Caco-2 (cell line): ENCODE data around the gene HS3ST4. TPM values are rescaled to one million over a fixed set of nuclear protein-coding genes. Genes with fewer than 3 reads are reported as not detected.

Source experiments
- BruUV-seq: library from RNA; stranded (reverse); fragments of 400-500 nt; replicated peaks from 2 replicates; lab custom pipeline; 2021; lab: Mats Ljungman, UMichigan
- CTCF ChIA-PET: fragments of 300-600 bp; sonication (Branson Sonifier 250); formaldehyde crosslinking; loops from one replicate; lab custom pipeline; 2022; ENCODE audit warnings: antibody characterized with exemption; lab: Charles Lee
- POLR2A ChIA-PET: fragments of 300-600 bp; sonication (Branson Sonifier 250); formaldehyde crosslinking; loops from one replicate; lab custom pipeline; 2022; ENCODE audit warnings: antibody characterized with exemption; lab: Charles Lee
- DNase-seq, 2 experiments: peaks; one replicate each; pipeline versions ENCODE4 v3.0.0 to v3.0.0-alpha.2; 2020 to 2022
- H3K27me3 ChIP-seq: replicated peaks from 2 replicates; pipeline ENCODE4 v1.6.0; 2011; ENCODE audit warnings: low read length; ENCODE audit not compliant: control insufficient read depth, insufficient read depth
- H3K36me3 ChIP-seq: 2 replicates; pipeline ENCODE4 v1.5.1; 2011; ENCODE audit warnings: low read length; ENCODE audit not compliant: control insufficient read depth, insufficient read depth
- H3K4me1 ChIP-seq: fragments of 250-450 bp; sonication (Bioruptor Pico); 2 replicates; pipeline ENCODE4 v1.5.1; 2020; ENCODE audit warnings: mild to moderate bottlenecking
- H3K4me3 ChIP-seq: 2 replicates; pipeline ENCODE4 v1.5.1; 2011; ENCODE audit warnings: low read depth, mild to moderate bottlenecking, control low read depth, low read length
- H3K9me3 ChIP-seq: fragments of 250-450 bp; sonication (Bioruptor Pico); 2 replicates; pipeline ENCODE4 v1.5.1; 2020; ENCODE audit warnings: mild to moderate bottlenecking, moderate library complexity
- H3K27ac Mint-ChIP-seq: one replicate; pipeline ENCODE4 v1.8.0; 2022; ENCODE audit warnings: mixed read lengths; ENCODE audit not compliant: unreplicated experiment
- H3K27me3 Mint-ChIP-seq: one replicate; pipeline ENCODE4 v1.8.0; 2022; ENCODE audit warnings: mixed read lengths; ENCODE audit not compliant: insufficient read depth, unreplicated experiment
- H3K36me3 Mint-ChIP-seq: one replicate; pipeline ENCODE4 v1.8.0; 2022; ENCODE audit warnings: mild to moderate bottlenecking, mixed read lengths; ENCODE audit not compliant: insufficient read depth, unreplicated experiment
- H3K4me1 Mint-ChIP-seq: one replicate; pipeline ENCODE4 v1.8.0; 2022; ENCODE audit warnings: low read depth, mixed read lengths; ENCODE audit not compliant: unreplicated experiment
- H3K4me3 Mint-ChIP-seq: one replicate; pipeline ENCODE4 v1.8.0; 2022; ENCODE audit warnings: mild to moderate bottlenecking, moderate library complexity, mixed read lengths; ENCODE audit not compliant: unreplicated experiment
- H3K9me3 Mint-ChIP-seq: one replicate; pipeline ENCODE4 v1.8.0; 2022; ENCODE audit warnings: mixed read lengths; ENCODE audit not compliant: unreplicated experiment
- intact Hi-C: fragments of 100-400 bp; cut with micrococcal nuclease; formaldehyde crosslinking; loops from one replicate; pipeline ENCODE4 v1.10.0; 2022; ENCODE audit not compliant: unreplicated experiment
- total RNA-seq: library from RNA; stranded (reverse); gene quantifications from 2 replicates; pipeline ENCODE4 v1.2.3, GENCODE V29; 2022
- TF ChIP-seq, protein P1 (sequence below), 2 experiments: fragments of 200-600 bp in 1 of 2; IDR thresholded peaks; 1 replicate in 1 of 2; 2 replicates in 1 of 2; pipeline versions ENCODE4 v1.5.1 to v1.8.0; 2011 to 2022; ENCODE audit warnings: antibody characterized with exemption in 1 of 2, control low read depth in 1 of 2, inconsistent platforms in 1 of 2, low read depth in 1 of 2, low read length in 1 of 2, mild to moderate bottlenecking in 1 of 2, moderate library complexity in 1 of 2; ENCODE audit not compliant: insufficient read depth in 1 of 2, severe bottlenecking in 1 of 2, unreplicated experiment in 1 of 2

HS3ST4 gene
- total RNA-seq, 1 experiment from 2014 or later: 0.11 TPM

DNA sequence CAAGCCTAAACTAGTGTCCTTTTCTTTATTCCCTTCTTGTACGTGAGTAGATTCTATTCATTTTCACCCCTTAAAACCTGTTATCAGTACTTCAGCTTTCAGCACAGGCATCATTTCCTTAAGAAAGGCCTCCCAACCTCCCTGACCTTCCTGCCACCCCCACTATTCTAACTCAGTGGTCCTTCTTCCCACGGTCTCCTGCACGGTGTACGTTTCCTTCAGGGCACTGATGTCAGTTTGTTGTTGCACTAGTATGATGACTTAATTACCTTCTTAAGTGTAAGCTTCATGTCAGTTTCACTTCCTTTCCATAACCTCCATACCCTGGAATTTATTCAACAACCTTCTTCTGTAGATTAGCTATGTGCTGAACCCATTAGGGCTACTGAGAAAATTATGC lies 484.2 kb downstream of the HS3ST4 start:
- ChIA-PET CTCF (no interaction called here), POLR2A (no interaction called here)
- DNase-seq: no peak
- peaks cover 2% of the 10 kb centered on the region for H3K27me3 Mint-ChIP-seq
- H3K36me3 Mint-ChIP-seq: no peaks in the 10 kb centered on the region
- no peaks in the 10 kb centered on the region for H3K4me1 ChIP-seq
- no peaks in the 10 kb centered on the region for H3K9me3 ChIP-seq
- H3K9me3 Mint-ChIP-seq: peaks cover 5% of the 10 kb centered on the region
- H3K27ac Mint-ChIP-seq: no peak overlapping the region
- H3K4me1 Mint-ChIP-seq: no peaks in the 10 kb centered on the region
- H3K36me3 ChIP-seq: no peaks in the 10 kb centered on the region
- BruUV-seq: no TSS peak
- no peak overlapping the region for H3K4me3 Mint-ChIP-seq
- H3K4me3 ChIP-seq: no peak overlapping the region
- TF ChIP-seq, protein P1, sequence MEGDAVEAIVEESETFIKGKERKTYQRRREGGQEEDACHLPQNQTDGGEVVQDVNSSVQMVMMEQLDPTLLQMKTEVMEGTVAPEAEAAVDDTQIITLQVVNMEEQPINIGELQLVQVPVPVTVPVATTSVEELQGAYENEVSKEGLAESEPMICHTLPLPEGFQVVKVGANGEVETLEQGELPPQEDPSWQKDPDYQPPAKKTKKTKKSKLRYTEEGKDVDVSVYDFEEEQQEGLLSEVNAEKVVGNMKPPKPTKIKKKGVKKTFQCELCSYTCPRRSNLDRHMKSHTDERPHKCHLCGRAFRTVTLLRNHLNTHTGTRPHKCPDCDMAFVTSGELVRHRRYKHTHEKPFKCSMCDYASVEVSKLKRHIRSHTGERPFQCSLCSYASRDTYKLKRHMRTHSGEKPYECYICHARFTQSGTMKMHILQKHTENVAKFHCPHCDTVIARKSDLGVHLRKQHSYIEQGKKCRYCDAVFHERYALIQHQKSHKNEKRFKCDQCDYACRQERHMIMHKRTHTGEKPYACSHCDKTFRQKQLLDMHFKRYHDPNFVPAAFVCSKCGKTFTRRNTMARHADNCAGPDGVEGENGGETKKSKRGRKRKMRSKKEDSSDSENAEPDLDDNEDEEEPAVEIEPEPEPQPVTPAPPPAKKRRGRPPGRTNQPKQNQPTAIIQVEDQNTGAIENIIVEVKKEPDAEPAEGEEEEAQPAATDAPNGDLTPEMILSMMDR (IDR thresholded peaks at IDR 0.05; ENCODE audit: insufficient read depth in 1 of 2, low read depth in 1 of 2, low read length in 1 of 2, severe bottlenecking in 1 of 2, unreplicated experiment in 1 of 2): no peak
- intact Hi-C loops: no loop called here
- no peaks in the 10 kb centered on the region for H3K27me3 ChIP-seq

DNA sequence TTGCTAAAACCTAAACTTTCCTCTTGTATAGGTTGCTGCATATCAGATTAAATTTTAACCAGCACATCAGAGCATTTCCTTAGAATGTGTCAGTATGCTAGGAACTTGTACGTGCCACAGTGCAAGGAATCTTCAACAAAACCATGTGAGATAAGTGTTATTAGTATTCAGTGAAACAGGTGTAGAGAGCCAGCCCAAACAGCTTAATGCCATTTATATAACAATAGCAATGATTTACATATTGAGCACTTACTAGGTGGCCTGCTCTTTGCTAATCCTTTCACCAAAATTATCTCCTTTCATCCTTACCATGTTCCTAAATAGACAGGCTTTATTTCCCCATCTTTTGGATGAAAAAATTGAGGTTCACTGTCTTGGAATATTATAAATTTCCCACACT lies 485.7 kb downstream of the HS3ST4 start:
- H3K4me1 Mint-ChIP-seq: no peaks in the 10 kb centered on the region
- intact Hi-C loops: no loop called here
- DNase-seq: no peak
- H3K27me3 ChIP-seq: no peaks in the 10 kb centered on the region
- no peaks in the 10 kb centered on the region for H3K9me3 ChIP-seq
- peaks cover 14% of the 10 kb centered on the region for H3K9me3 Mint-ChIP-seq
- no TSS peak for BruUV-seq
- H3K4me1 ChIP-seq: no peaks in the 10 kb centered on the region
- H3K4me3 Mint-ChIP-seq: no peak overlapping the region
- CTCF ChIA-PET: no interaction called here
- no peak overlapping the region for H3K27ac Mint-ChIP-seq
- H3K36me3 ChIP-seq: no peaks in the 10 kb centered on the region
- POLR2A ChIA-PET: no interaction called here
- H3K4me3 ChIP-seq: no peak overlapping the region
- H3K36me3 Mint-ChIP-seq: no peaks in the 10 kb centered on the region
- TF ChIP-seq, protein P1 (IDR thresholded peaks at IDR 0.05; ENCODE audit: insufficient read depth in 1 of 2, low read depth in 1 of 2, low read length in 1 of 2, severe bottlenecking in 1 of 2, unreplicated experiment in 1 of 2): no peak
- peaks cover 3% of the 10 kb centered on the region for H3K27me3 Mint-ChIP-seq

DNA sequence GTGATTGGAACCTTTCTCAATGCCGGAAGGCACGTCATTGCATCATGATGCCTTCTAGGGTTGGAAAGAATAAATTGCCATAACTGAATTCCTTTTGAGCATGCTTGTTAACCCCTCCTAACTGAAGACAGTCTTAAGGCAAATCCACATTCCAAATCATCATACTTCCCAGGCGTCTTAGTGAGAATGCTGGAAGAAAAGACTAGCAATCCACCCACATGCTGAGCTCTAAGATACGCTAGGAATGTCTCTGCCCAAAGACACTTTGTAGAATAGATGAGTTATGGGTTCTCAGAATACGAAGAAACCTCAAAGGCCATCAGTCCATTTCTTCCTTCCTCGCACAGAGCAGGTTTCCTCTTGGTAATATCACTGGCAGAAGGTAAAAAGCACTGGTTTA lies 486.5 kb downstream of the HS3ST4 start:
- DNase-seq: no peak
- Histone ChIP-seq H3K9me3 (no peaks in the 10 kb centered on the region), H3K4me1 (no peaks in the 10 kb centered on the region), H3K36me3 (no peaks in the 10 kb centered on the region), H3K4me3 (no peak overlapping the region), H3K27me3 (no peaks in the 10 kb centered on the region)
- Mint-ChIP-seq H3K27me3 (peaks cover 3% of the 10 kb centered on the region), H3K36me3 (no peaks in the 10 kb centered on the region), H3K4me3 (no peak overlapping the region), H3K4me1 (no peaks in the 10 kb centered on the region), H3K9me3 (peaks cover 14% of the 10 kb centered on the region), H3K27ac (no peak overlapping the region)
- POLR2A ChIA-PET: no interaction called here
- intact Hi-C loops: no loop called here
- no TSS peak for BruUV-seq
- TF ChIP-seq, protein P1 (IDR thresholded peaks at IDR 0.05; ENCODE audit: insufficient read depth in 1 of 2, low read depth in 1 of 2, low read length in 1 of 2, severe bottlenecking in 1 of 2, unreplicated experiment in 1 of 2): no peak
- CTCF ChIA-PET: no interaction called here
